Peyer's patch (tissue), 4 donors: Measurements from ENCODE around the gene EDARADD.

Experiments
- CTCF ChIP-seq, 6 experiments: fragments of 450-650 bp in 4 of 6; fragments of 200-600 bp in 2 of 6; sonication (generic) in 1 of 6; IDR thresholded peaks; one replicate each; pipeline ENCODE4 v1.5.1; 2017 to 2019; ENCODE audit warnings: antibody characterized with exemption in 6 of 6, mild to moderate bottlenecking in 3 of 6, moderate library complexity in 1 of 6
- POLR2A ChIP-seq, 2 donors: fragments of 450-650 bp; IDR thresholded peaks; one replicate each; pipeline ENCODE4 v1.5.1; 2017; ENCODE audit warnings: antibody characterized with exemption in 2 of 2, mild to moderate bottlenecking in 2 of 2, moderate library complexity in 2 of 2

- no peak for TF ChIP-seq CTCF (IDR thresholded peaks at IDR 0.05)
- peak in 1 of 2 donors; percentile 28 for TF ChIP-seq POLR2A (IDR thresholded peaks at IDR 0.05)
Observed at GRCh38 chr1:236523704-236524141, 129.6 kb downstream of the EDARADD start, which contains the start of gene LGALS8.
